ENCODE measurements around the gene CAPZA3. TPM values are rescaled to one million over a fixed set of nuclear protein-coding genes. Genes with fewer than 3 reads are reported as not detected.
"Not testable (repeated sequence)": the region's sequence is repeated elsewhere in the genome, so short reads cannot be mapped to it uniquely, and the experiment has no call there.

Gene CAPZA3
- total RNA-seq, 1 donor from 2014 or later, result 0.36 TPM

DNA sequence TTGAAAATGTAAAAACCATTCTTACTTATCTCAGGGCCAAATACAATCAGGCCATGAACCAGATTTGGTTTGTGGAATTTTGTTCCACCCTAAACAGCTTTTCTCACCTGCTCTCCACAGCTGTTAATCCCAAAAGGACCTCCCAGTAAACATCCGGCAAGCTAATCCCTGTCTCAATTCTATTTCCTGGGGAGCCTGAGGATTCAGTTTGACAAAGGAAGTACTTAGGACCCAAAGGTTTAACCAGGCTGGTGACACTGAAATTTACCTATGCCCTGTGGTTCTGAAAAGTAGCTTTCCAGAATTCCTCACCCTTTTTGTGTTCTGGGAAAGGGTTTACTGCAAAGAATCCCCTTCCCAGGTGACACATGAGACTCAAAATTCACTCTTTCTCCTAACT lies 15.0 kb downstream of the CAPZA3 start:
- TF ChIP-seq, protein P1, sequence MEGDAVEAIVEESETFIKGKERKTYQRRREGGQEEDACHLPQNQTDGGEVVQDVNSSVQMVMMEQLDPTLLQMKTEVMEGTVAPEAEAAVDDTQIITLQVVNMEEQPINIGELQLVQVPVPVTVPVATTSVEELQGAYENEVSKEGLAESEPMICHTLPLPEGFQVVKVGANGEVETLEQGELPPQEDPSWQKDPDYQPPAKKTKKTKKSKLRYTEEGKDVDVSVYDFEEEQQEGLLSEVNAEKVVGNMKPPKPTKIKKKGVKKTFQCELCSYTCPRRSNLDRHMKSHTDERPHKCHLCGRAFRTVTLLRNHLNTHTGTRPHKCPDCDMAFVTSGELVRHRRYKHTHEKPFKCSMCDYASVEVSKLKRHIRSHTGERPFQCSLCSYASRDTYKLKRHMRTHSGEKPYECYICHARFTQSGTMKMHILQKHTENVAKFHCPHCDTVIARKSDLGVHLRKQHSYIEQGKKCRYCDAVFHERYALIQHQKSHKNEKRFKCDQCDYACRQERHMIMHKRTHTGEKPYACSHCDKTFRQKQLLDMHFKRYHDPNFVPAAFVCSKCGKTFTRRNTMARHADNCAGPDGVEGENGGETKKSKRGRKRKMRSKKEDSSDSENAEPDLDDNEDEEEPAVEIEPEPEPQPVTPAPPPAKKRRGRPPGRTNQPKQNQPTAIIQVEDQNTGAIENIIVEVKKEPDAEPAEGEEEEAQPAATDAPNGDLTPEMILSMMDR (IDR thresholded peaks at IDR 0.05; ENCODE audit: unreplicated experiment), result no peak
- peaks cover 20% of the 10 kb centered on the region for H3K27me3 Mint-ChIP-seq
- peak overlapping the region; percentile 4 for H3K4me3 Mint-ChIP-seq (ENCODE audit: low read depth)
- no peak for DNase-seq (ENCODE audit: low spot score, unreplicated experiment)
- no peaks in the 10 kb centered on the region for H3K36me3 Mint-ChIP-seq (ENCODE audit: insufficient read depth)
- H3K9me3 Mint-ChIP-seq (ENCODE audit: low read depth), result no peaks in the 10 kb centered on the region
- H3K27ac Mint-ChIP-seq, result no peak overlapping the region
- H3K4me1 Mint-ChIP-seq (ENCODE audit: low read depth), result peaks cover 40% of the 10 kb centered on the region

DNA sequence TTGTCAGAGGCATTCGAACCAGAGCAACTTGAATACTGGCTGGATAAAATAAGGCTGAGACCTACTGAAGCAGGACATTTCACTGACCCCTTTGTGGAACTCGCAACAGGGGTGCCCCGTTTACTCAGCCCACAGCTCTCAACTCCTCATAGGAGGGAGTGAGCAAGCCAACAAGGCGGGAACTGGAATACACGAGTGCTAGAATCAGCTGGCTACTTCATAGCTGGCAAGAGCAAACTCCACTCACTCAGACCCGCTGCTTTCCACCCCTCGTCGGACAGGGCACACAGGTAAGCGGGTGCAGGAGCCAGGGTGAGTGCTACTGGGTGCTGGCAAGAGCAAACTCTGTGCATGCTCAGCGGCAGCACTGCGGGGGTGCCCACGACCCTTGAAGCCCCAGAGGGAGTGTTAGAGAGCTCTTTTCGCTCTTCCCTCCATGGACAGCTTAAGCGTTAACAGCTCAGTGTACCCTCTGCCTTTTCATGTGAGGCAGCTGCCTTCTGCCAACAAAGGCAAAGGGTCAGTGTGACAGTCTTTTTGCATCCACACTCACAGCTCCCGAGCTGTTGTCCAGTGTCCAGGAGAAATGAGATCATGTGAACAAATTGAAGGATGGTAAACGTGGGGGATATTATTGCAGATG lies 15.7 kb downstream of the CAPZA3 start:
- Mint-ChIP-seq H3K27me3 (peaks cover 20% of the 10 kb centered on the region), H3K4me1 (ENCODE audit: low read depth) (peaks cover 37% of the 10 kb centered on the region), H3K4me3 (ENCODE audit: low read depth) (peak overlapping the region; percentile 4), H3K36me3 (ENCODE audit: insufficient read depth) (no peaks in the 10 kb centered on the region), H3K27ac (no peak overlapping the region), H3K9me3 (ENCODE audit: low read depth) (no peaks in the 10 kb centered on the region)
- DNase-seq (ENCODE audit: low spot score, unreplicated experiment), result no peak
- TF ChIP-seq, protein P1 (IDR thresholded peaks at IDR 0.05; ENCODE audit: unreplicated experiment), result no peak

DNA sequence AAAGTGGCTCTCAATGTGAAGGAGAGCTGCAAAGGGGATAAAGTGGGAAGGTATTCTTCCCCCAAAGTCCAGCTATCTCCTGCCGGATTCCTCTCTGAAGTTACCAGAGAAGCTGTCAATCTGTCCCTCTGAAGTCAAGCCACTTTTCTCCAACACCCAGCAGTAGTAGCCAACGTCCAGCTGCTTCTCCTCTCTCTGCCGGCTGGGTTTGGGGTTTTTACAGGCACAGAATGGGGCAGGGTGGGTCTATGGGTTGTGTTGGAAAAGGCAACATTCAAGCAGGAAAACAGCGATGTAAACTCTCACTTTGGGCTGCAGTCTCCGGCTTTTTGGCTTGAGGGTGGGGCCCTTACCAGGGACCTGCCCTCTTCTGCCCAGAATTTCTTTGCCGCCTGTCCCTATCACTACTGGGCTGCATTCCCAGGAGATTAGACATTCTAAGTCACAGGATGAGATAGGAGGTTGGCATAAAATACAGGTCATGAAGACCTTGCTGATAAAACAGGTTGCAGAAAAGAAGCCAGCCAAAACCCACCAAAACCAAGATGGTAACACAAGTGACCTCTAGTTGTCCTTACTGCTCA lies 16.3 kb downstream of the CAPZA3 start:
- Mint-ChIP-seq H3K4me3 (ENCODE audit: low read depth) (no peak overlapping the region), H3K4me1 (ENCODE audit: low read depth) (peaks cover 37% of the 10 kb centered on the region), H3K9me3 (ENCODE audit: low read depth) (no peaks in the 10 kb centered on the region), H3K27ac (no peak overlapping the region), H3K27me3 (peaks cover 20% of the 10 kb centered on the region), H3K36me3 (ENCODE audit: insufficient read depth) (no peaks in the 10 kb centered on the region)
- DNase-seq (ENCODE audit: low spot score, unreplicated experiment), result no peak
- TF ChIP-seq, protein P1 (IDR thresholded peaks at IDR 0.05; ENCODE audit: unreplicated experiment), result no peak

DNA sequence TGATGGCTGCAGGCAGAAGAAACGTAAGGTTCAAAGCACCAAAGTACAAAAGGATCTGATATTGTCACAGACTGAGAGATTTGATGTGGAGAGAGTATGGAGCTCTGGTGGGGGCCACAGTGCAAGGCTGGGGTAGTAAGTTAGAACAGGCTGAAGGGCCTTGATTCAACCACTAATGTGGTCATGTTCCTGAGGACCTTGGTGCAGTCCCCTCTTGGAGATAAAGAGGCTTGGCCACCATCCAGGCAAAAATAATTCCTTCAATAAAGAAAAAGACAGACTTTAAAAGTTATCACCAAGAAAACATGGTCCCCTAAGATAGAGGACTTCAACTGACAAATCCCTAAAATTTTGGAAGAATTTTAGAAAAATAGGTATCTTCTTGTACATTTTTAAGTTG lies 17.4 kb downstream of the CAPZA3 start:
- H3K9me3 Mint-ChIP-seq (ENCODE audit: low read depth), result no peaks in the 10 kb centered on the region
- H3K27ac Mint-ChIP-seq, result no peak overlapping the region
- peaks cover 30% of the 10 kb centered on the region for H3K4me1 Mint-ChIP-seq (ENCODE audit: low read depth)
- no peak for DNase-seq (ENCODE audit: low spot score, unreplicated experiment)
- TF ChIP-seq, protein P1 (IDR thresholded peaks at IDR 0.05; ENCODE audit: unreplicated experiment), result no peak
- H3K27me3 Mint-ChIP-seq, result peaks cover 20% of the 10 kb centered on the region
- H3K36me3 Mint-ChIP-seq (ENCODE audit: insufficient read depth), result no peaks in the 10 kb centered on the region
- H3K4me3 Mint-ChIP-seq (ENCODE audit: low read depth), result no peak overlapping the region

DNA sequence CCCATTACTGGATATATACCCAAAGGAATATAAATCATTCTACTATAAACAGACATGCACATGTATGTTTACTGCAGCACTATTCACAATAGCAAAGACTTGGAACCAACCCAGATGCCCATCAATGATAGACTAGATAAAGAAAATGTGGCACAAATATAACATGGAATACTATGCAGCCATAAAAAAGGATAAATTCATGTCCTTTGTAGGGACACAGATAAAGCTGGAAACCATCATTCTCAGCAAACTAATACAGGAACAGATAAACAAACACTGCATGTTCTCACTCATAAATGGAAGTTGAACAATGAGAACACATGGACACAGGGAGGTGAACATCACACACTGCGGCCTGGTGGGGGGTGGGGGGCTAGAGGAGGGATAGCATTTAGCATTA lies 28.6 kb downstream of the CAPZA3 start:
- H3K4me1 Mint-ChIP-seq (ENCODE audit: low read depth); H3K27ac Mint-ChIP-seq; DNase-seq (ENCODE audit: low spot score, unreplicated experiment); H3K4me3 Mint-ChIP-seq (ENCODE audit: low read depth); H3K27me3 Mint-ChIP-seq; H3K36me3 Mint-ChIP-seq (ENCODE audit: insufficient read depth): not testable (repeated sequence)
- peaks cover 49% of the 10 kb centered on the region for H3K9me3 Mint-ChIP-seq (ENCODE audit: low read depth)

DNA sequence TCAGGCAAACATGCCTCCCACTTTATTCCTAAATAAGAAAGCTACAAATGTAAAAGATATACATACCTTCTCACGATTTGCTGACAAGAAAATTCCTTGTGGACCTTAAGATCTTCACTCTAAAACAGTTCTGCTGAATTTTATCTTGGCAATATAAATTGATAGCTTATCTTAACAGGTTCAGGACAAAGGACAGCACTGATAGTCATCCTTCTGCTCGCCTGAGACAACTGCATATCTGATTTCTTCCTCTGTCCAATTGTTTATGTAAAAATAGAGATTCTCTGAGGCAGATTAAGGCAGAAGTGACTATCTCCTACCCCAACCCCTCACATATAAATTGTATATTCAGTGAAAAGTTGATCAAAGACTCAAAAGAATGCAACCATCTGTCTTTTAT lies 44.9 kb downstream of the CAPZA3 start:
- Mint-ChIP-seq H3K36me3 (ENCODE audit: insufficient read depth) (peaks cover 12% of the 10 kb centered on the region), H3K9me3 (ENCODE audit: low read depth) (peaks cover 53% of the 10 kb centered on the region), H3K4me1 (ENCODE audit: low read depth) (no peaks in the 10 kb centered on the region), H3K27me3 (no peaks in the 10 kb centered on the region), H3K4me3 (ENCODE audit: low read depth) (no peak overlapping the region), H3K27ac (no peak overlapping the region)
- no peak for DNase-seq (ENCODE audit: low spot score, unreplicated experiment)
- TF ChIP-seq, protein P1 (IDR thresholded peaks at IDR 0.05; ENCODE audit: unreplicated experiment), result no peak

DNA sequence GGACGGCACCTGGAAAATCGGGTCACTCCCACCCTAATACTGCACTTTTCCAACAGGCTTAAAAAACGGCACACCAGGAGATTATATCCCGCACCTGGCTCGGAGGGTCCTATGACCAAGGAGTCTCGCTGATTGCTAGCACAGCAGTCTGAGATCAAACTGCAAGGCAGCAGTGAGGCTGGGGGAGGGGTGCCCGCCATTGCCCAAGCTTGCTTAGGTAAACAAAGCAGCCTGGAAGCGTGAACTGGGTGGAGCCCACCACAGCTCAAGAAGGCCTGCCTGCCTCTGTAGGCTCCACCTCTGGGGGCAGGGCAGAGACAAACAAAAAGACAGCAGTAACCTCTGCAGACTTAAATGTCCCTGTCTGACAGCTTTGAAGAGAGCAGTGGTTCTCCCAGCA lies 47.5 kb downstream of the CAPZA3 start:
- not testable (repeated sequence) for H3K36me3 Mint-ChIP-seq (ENCODE audit: insufficient read depth); H3K4me3 Mint-ChIP-seq (ENCODE audit: low read depth); H3K27ac Mint-ChIP-seq; H3K27me3 Mint-ChIP-seq; H3K4me1 Mint-ChIP-seq (ENCODE audit: low read depth); DNase-seq (ENCODE audit: low spot score, unreplicated experiment)
- H3K9me3 Mint-ChIP-seq (ENCODE audit: low read depth), result peaks cover 34% of the 10 kb centered on the region

Measured in progenitor cell of endocrine pancreas (in vitro differentiated cells).